IMR-90 (cell line): Measurements from ENCODE around the gene SNX7. TPM values are rescaled to one million over a fixed set of nuclear protein-coding genes. Genes with fewer than 3 reads are reported as not detected.
A peak's percentile ranks its signal among the peaks of the same experiment; 100 is the strongest.

Experiments
- ATAC-seq: fragments of 200-7000 bp; cut with Tn5 transposase; 2 replicates; pipeline ENCODE4 v1.9.1; 2020; ENCODE audit warnings: low read depth, mild to moderate bottlenecking, moderate library complexity
- BruUV-seq: library from RNA; stranded (reverse); fragments of 400-500 nt; replicated peaks from 2 replicates; lab custom pipeline; 2021; lab: Mats Ljungman, UMichigan
- CTCF ChIA-PET: fragments of 300-600 bp; formaldehyde crosslinking; extraction: SDS; loops from one replicate; lab custom pipeline; 2021; ENCODE audit warnings: antibody characterized with exemption; lab: Yijun Ruan, JAX
- POLR2A ChIA-PET: fragments of 300-600 bp; sonication (Branson Sonifier 250); formaldehyde crosslinking; loops from one replicate; lab custom pipeline; 2022; ENCODE audit warnings: antibody characterized with exemption; ENCODE audit not compliant: unreplicated experiment; lab: Charles Lee
- DNase-seq: peaks from one replicate; pipeline ENCODE4 v3.0.0; 2013
- H2AFZ ChIP-seq: replicated peaks from 2 replicates; pipeline ENCODE3; 2013; ENCODE audit warnings: low read length, mild to moderate bottlenecking; ENCODE audit not compliant: poor library complexity
- H2AK5ac ChIP-seq: 2 replicates; pipeline ENCODE4 v1.6.1; 2013; ENCODE audit warnings: low read depth, low read length, inconsistent platforms
- H2AK9ac ChIP-seq: replicated peaks from 2 replicates; pipeline ENCODE3; 2013; ENCODE audit warnings: mild to moderate bottlenecking, low read depth, low read length, moderate library complexity; ENCODE audit not compliant: poor library complexity
- H2BK120ac ChIP-seq: 2 replicates; pipeline ENCODE4 v1.6.1; 2013; ENCODE audit warnings: low read depth, low read length, inconsistent platforms
- H2BK15ac ChIP-seq: 3 replicates; pipeline ENCODE4 v1.6.1; 2013; ENCODE audit warnings: low read depth, low read length, inconsistent platforms
- H2BK20ac ChIP-seq: 2 replicates; pipeline ENCODE4 v1.6.1; 2013; ENCODE audit warnings: low read depth, mild to moderate bottlenecking, inconsistent platforms, low read length, moderate library complexity
- H2BK5ac ChIP-seq: 2 replicates; pipeline ENCODE4 v1.6.1; 2013; ENCODE audit warnings: mild to moderate bottlenecking, low read depth, low read length, inconsistent platforms; ENCODE audit not compliant: poor library complexity, severe bottlenecking
- H3K14ac ChIP-seq: replicated peaks from 2 replicates; pipeline ENCODE4 v1.6.1; 2013; ENCODE audit warnings: low read depth, low read length, inconsistent platforms
- H3K18ac ChIP-seq: 2 replicates; pipeline ENCODE4 v1.6.1; 2013; ENCODE audit warnings: low read depth, low read length, control low read depth
- H3K23ac ChIP-seq: 2 replicates; pipeline ENCODE4 v1.6.1; 2013; ENCODE audit warnings: low read depth, low read length, inconsistent platforms
- H3K27ac ChIP-seq: 2 replicates; pipeline ENCODE4 v1.5.1; 2013; ENCODE audit warnings: mild to moderate bottlenecking, control low read depth, low read length; ENCODE audit not compliant: insufficient read depth
- H3K27me3 ChIP-seq: 2 replicates; pipeline ENCODE4 v1.6.1; 2013; ENCODE audit warnings: low read length; ENCODE audit not compliant: control insufficient read depth, insufficient read depth
- H3K36me3 ChIP-seq: 2 replicates; pipeline ENCODE4 v1.6.1; 2013; ENCODE audit warnings: low read length, mixed read lengths; ENCODE audit not compliant: control insufficient read depth, insufficient read depth
- H3K4ac ChIP-seq: 2 replicates; pipeline ENCODE4 v1.6.1; 2013; ENCODE audit warnings: low read depth, low read length, inconsistent platforms
- H3K4me1 ChIP-seq: 2 replicates; pipeline ENCODE4 v1.6.1; 2013; ENCODE audit warnings: low read length, mixed read lengths; ENCODE audit not compliant: control insufficient read depth, insufficient read depth
- H3K4me2 ChIP-seq: 2 replicates; pipeline ENCODE4 v1.6.1; 2013; ENCODE audit warnings: low read depth, mild to moderate bottlenecking, control low read depth, low read length, moderate library complexity
- H3K4me3 ChIP-seq: 2 replicates; pipeline ENCODE4 v1.5.1; 2013; ENCODE audit warnings: low read depth, mild to moderate bottlenecking, control low read depth, low read length, moderate library complexity; ENCODE audit not compliant: insufficient read depth
- H3K56ac ChIP-seq: 2 replicates; pipeline ENCODE4 v1.6.1; 2013; ENCODE audit warnings: low read length, inconsistent platforms; ENCODE audit not compliant: insufficient read depth; ENCODE audit errors: extremely low read depth
- H3K79me1 ChIP-seq, 2 experiments: 2 replicates each; pipeline ENCODE4 v1.6.1; 2013; ENCODE audit warnings: low read length in 2 of 2, inconsistent platforms in 1 of 2, low read depth in 1 of 2
- H3K9ac ChIP-seq: 2 replicates; pipeline ENCODE4 v1.6.1; 2013; ENCODE audit warnings: low read depth, low read length, control low read depth
- H3K9me1 ChIP-seq: 2 replicates; pipeline ENCODE4 v1.6.1; 2013; ENCODE audit warnings: low read length, inconsistent platforms; ENCODE audit not compliant: insufficient read depth
- H3K9me3 ChIP-seq: 2 replicates; pipeline ENCODE4 v1.6.1; 2013; ENCODE audit warnings: low read length; ENCODE audit not compliant: control insufficient read depth, insufficient read depth
- H4K20me1 ChIP-seq: 2 replicates; pipeline ENCODE4 v1.6.1; 2013; ENCODE audit warnings: low read length, inconsistent platforms; ENCODE audit not compliant: insufficient read depth
- H4K5ac ChIP-seq: 2 replicates; pipeline ENCODE4 v1.6.1; 2013; ENCODE audit warnings: mild to moderate bottlenecking, low read depth, low read length, control low read depth
- H4K8ac ChIP-seq, 2 experiments: 2 replicates each; pipeline ENCODE4 v1.6.1; 2013; ENCODE audit warnings: low read depth in 2 of 2, low read length in 2 of 2, control low read depth in 1 of 2, inconsistent platforms in 1 of 2
- H4K91ac ChIP-seq: 2 replicates; pipeline ENCODE4 v1.6.1; 2013; ENCODE audit warnings: low read depth, low read length, inconsistent platforms; ENCODE audit not compliant: insufficient read depth
- CEBPB ChIP-seq: IDR thresholded peaks from 2 replicates; pipeline ENCODE4 v1.6.1; 2012; ENCODE audit warnings: low read depth, low read length, improper control_type of control experiment
- CHD1 ChIP-seq: IDR thresholded peaks from 2 replicates; pipeline ENCODE4 v1.6.1; 2012; ENCODE audit warnings: low read depth, low read length, improper control_type of control experiment
- CTCF ChIP-seq: conservative IDR thresholded peaks from 2 replicates; pipeline ENCODE4 v1.5.1; 2012; ENCODE audit warnings: mild to moderate bottlenecking, low read depth, low read length, improper control_type of control experiment
- FOS ChIP-seq: fragments of 150-350 bp; IDR thresholded peaks from 2 replicates; pipeline ENCODE4 v1.6.1; 2016; ENCODE audit warnings: low read depth, low read length
- MAZ ChIP-seq: IDR thresholded peaks from 2 replicates; pipeline ENCODE4 v1.6.1; 2012; ENCODE audit warnings: low read depth, mild to moderate bottlenecking, low read length, improper control_type of control experiment, moderate library complexity, borderline replicate concordance
- MXI1 ChIP-seq: IDR thresholded peaks from 2 replicates; pipeline ENCODE4 v1.6.1; 2012; ENCODE audit warnings: low read depth, mild to moderate bottlenecking, low read length, moderate library complexity, borderline replicate concordance
- NFE2L2 ChIP-seq: fragments of 150-350 bp; IDR thresholded peaks from 2 replicates; pipeline ENCODE4 v1.6.1; 2016; ENCODE audit warnings: low read depth, mild to moderate bottlenecking, low read length
- POLR2A ChIP-seq: IDR thresholded peaks from 2 replicates; pipeline ENCODE4 v1.6.1; 2012; ENCODE audit warnings: mild to moderate bottlenecking, low read depth, low read length
- RAD21 ChIP-seq: IDR thresholded peaks from 2 replicates; pipeline ENCODE4 v1.6.1; 2012; ENCODE audit warnings: low read length, improper control_type of control experiment
- RCOR1 ChIP-seq: IDR thresholded peaks from 2 replicates; pipeline ENCODE4 v1.6.1; 2012; ENCODE audit warnings: mild to moderate bottlenecking, low read length, improper control_type of control experiment; ENCODE audit not compliant: insufficient replicate concordance
- RFX5 ChIP-seq: IDR thresholded peaks from 2 replicates; pipeline ENCODE4 v1.8.0; 2012; ENCODE audit warnings: low read depth, mild to moderate bottlenecking, low read length, moderate library complexity
- USF2 ChIP-seq: fragments of 150-350 bp; IDR thresholded peaks from 2 replicates; pipeline ENCODE4 v1.6.1; 2017; ENCODE audit warnings: mild to moderate bottlenecking, antibody characterized with exemption, low read length, low read depth
- WGBS, 2 experiments: methylation state at CpG; one replicate each; pipeline versions ENCODE4 v1.1.5 to v1.1.7; 2013; ENCODE audit warnings: missing lambda C conversion rate in 2 of 2; ENCODE audit not compliant: insufficient read length in 1 of 2; ENCODE audit errors: extremely low coverage in 2 of 2; 5-methylcytosine and 5-hydroxymethylcytosine counted together
- dilution Hi-C: fragments of 300-500 bp; cut with HindIII; formaldehyde crosslinking; loops from one replicate; pipeline ENCODE4 v1.14.3; 2018; ENCODE audit warnings: low sequenced_read_pairs; ENCODE audit not compliant: unreplicated experiment
- in situ Hi-C: fragments of 300-500 bp; cut with MboI; formaldehyde crosslinking; loops from 3 replicates; pipeline ENCODE4 v1.14.3; 2019; ENCODE audit warnings: low sequenced_read_pairs, inconsistent platforms, mixed read lengths
- intact Hi-C: fragments of 100-400 bp; cut with micrococcal nuclease; formaldehyde crosslinking; loops from 2 replicates; pipeline ENCODE4 v1.10.0; 2022
- polyA plus RNA-seq, 3 experiments: library from polyadenylated mRNA; depleted of rRNA; stranded (reverse); fragments of >200 nt; gene quantifications; 2 replicates each; pipeline ENCODE4 v1.2.3, GENCODE V29; 2012; ENCODE audit warnings: low replicate concordance in 1 of 3
- total RNA-seq: library from RNA; depleted of rRNA; stranded (reverse); fragments of >200 nt; gene quantifications from 2 replicates; pipeline ENCODE4 v1.2.3, GENCODE V29; 2012
- TF ChIP-seq, protein P1 (sequence below): fragments of 150-350 bp; IDR thresholded peaks from 2 replicates; pipeline ENCODE4 v1.6.1; 2016; ENCODE audit warnings: low read depth, mild to moderate bottlenecking, low read length, moderate library complexity, borderline replicate concordance

The SNX7 gene
- total and polyA plus RNA-seq, 2 of the 4 experiments (the other 2 are of a cell fraction) = 22.5 to 24.4 TPM

GRCh38 chr1:98660940-98661543 is 479 bp upstream of the SNX7 start:
- Histone ChIP-seq H4K20me1 (no peaks in the 10 kb centered on the region), H2BK15ac (peak overlapping the region; percentile 85; the same call in 2 of the 3 replicates), H3K23ac (peak overlapping the region; percentile 90; the same call in 1 of the 2 replicates), H4K8ac (peak overlapping the region; percentile 94 to 96), H3K9ac (peak overlapping the region; percentile 91), H3K4me1 (peaks cover 3% of the 10 kb centered on the region), H3K4ac (peak overlapping the region; percentile 85), H3K4me3 (peak overlapping the region; percentile 97), H3K14ac (peak overlapping the region; percentile 96), H3K27me3 (no peaks in the 10 kb centered on the region), H3K18ac (peak overlapping the region; percentile 70), H3K4me2 (peak overlapping the region; percentile 89), H2BK120ac (peak overlapping the region; percentile 82), H2BK5ac (peak overlapping the region; percentile 58), H3K36me3 (no peaks in the 10 kb centered on the region), H3K9me1 (no peaks in the 10 kb centered on the region), H2AK5ac (peak overlapping the region; percentile 51; the same call in 1 of the 2 replicates), H3K79me1 (peaks cover 10 to 14% of the 10 kb centered on the region in 2 experiments; a peak in 3 of 4 replicates), H4K91ac (peak overlapping the region; percentile 88), H2BK20ac (peak overlapping the region; percentile 41; the same call in 1 of the 2 replicates), H2AFZ (peak overlapping the region; percentile 97), H4K5ac (peak overlapping the region; percentile 93), H3K27ac (peak overlapping the region; percentile 76), H2AK9ac (peak overlapping the region; percentile 79), H3K56ac (no peak overlapping the region; the same call in 1 of the 2 replicates), H3K9me3 (no peaks in the 10 kb centered on the region)
- peak; percentile 30 for ATAC-seq
- POLR2A ChIA-PET = no interaction called here
- no TSS peak for BruUV-seq
- in situ Hi-C loops = no loop called here
- 0% methylated on average over 3 of the region's 25 CpGs; no CpG with 5 or more reads in 1 of the 2 experiments for WGBS, 2 experiments
- intact Hi-C loops = loop anchor here (10.0 kb wide), 1 partner anchor 1064 kb away; no protein-coding TSS in a partner anchor
- no peak for TF ChIP-seq POLR2A
- TF ChIP-seq CHD1 = no peak
- TF ChIP-seq, protein P1, sequence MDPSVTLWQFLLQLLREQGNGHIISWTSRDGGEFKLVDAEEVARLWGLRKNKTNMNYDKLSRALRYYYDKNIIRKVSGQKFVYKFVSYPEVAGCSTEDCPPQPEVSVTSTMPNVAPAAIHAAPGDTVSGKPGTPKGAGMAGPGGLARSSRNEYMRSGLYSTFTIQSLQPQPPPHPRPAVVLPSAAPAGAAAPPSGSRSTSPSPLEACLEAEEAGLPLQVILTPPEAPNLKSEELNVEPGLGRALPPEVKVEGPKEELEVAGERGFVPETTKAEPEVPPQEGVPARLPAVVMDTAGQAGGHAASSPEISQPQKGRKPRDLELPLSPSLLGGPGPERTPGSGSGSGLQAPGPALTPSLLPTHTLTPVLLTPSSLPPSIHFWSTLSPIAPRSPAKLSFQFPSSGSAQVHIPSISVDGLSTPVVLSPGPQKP = no peak
- TF ChIP-seq NFE2L2 = no peak
- TF ChIP-seq CEBPB = no peak
- TF ChIP-seq FOS = no peak
- TF ChIP-seq USF2 = no peak
- TF ChIP-seq MXI1 = no peak
- no peak for TF ChIP-seq CTCF
- no peak for TF ChIP-seq MAZ
- no peak for TF ChIP-seq RFX5
- TF ChIP-seq RCOR1 = no peak
- no peak for TF ChIP-seq RAD21
- peak; percentile 2 for DNase-seq
- dilution Hi-C loops = no loop called here
- CTCF ChIA-PET = interaction anchor here (0.6 kb wide), 1 partner anchor 37 kb away, joined by 5 read pairs; no protein-coding TSS in a partner anchor
